ENCODE results near the gene MAL.

The MAL gene

GRCh38 chr2:95001701-95002100 is 23.8 kb upstream of the MAL start:
- no peak overlapping the region for H3K27ac ChIP-seq
- no peaks in the 10 kb centered on the region for H3K36me3 ChIP-seq (ENCODE audit: insufficient read depth, low read length)
- TF ChIP-seq FOXP2 (optimal IDR thresholded peaks at IDR 0.05; ENCODE audit: control extremely low read depth, extremely low read length, insufficient read depth) (no peak), EZH2 (IDR thresholded peaks at IDR 0.05) (no peak), POLR2AphosphoS5 (IDR thresholded peaks at IDR 0.05; ENCODE audit: borderline replicate concordance, low read depth, low read length) (no peak)
- no peak overlapping the region for H3K9ac ChIP-seq (ENCODE audit: insufficient read length)
- DNase-seq (ENCODE audit: low read depth, low spot score): no peak
- no peaks in the 10 kb centered on the region for H3K9me3 ChIP-seq (ENCODE audit: low read depth, low read length)
- no peak overlapping the region for H3K4me3 ChIP-seq

DNA sequence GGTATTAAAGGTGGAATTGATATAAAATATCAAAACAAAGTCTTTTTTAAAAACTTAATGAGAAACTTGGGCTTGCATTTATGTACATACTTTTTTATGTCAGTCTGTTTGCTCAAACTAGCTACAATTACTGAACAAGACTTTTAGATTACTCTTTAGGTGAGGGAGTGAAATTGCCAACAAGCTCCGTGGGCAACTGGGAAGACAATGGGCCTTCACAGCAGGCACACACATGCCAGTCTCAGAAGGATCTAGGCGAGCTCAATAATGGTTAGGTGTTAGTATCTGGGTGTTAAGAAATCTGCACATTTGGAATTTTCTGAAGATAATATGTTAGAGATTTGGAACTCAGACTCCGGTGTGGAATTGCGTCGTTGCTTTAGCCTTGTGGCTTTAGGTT is 23.0 kb upstream of the MAL start:
- H3K36me3 ChIP-seq (ENCODE audit: insufficient read depth, low read length): no peaks in the 10 kb centered on the region
- TF ChIP-seq FOXP2 (optimal IDR thresholded peaks at IDR 0.05; ENCODE audit: control extremely low read depth, extremely low read length, insufficient read depth): no peak
- TF ChIP-seq POLR2AphosphoS5 (IDR thresholded peaks at IDR 0.05; ENCODE audit: borderline replicate concordance, low read depth, low read length): no peak
- TF ChIP-seq EZH2 (IDR thresholded peaks at IDR 0.05): no peak
- H3K9me3 ChIP-seq (ENCODE audit: low read depth, low read length): no peaks in the 10 kb centered on the region
- H3K9ac ChIP-seq (ENCODE audit: insufficient read length): no peak overlapping the region
- no peak overlapping the region for H3K27ac ChIP-seq
- H3K4me3 ChIP-seq: no peak overlapping the region
- no peak for DNase-seq (ENCODE audit: low read depth, low spot score)

- no peak for DNase-seq (ENCODE audit: low read depth, low spot score)
- Histone ChIP-seq H3K4me3 (no peak overlapping the region), H3K27ac (no peak overlapping the region), H3K36me3 (ENCODE audit: insufficient read depth, low read length) (no peaks in the 10 kb centered on the region), H3K9me3 (ENCODE audit: low read depth, low read length) (no peaks in the 10 kb centered on the region), H3K9ac (ENCODE audit: insufficient read length) (no peak overlapping the region)
- TF ChIP-seq FOXP2 (optimal IDR thresholded peaks at IDR 0.05; ENCODE audit: control extremely low read depth, extremely low read length, insufficient read depth): no peak
- TF ChIP-seq POLR2AphosphoS5 (IDR thresholded peaks at IDR 0.05; ENCODE audit: borderline replicate concordance, low read depth, low read length): no peak
- TF ChIP-seq EZH2 (IDR thresholded peaks at IDR 0.05): no peak
Measured at GRCh38 chr2:95004287-95004686, 21.2 kb upstream of the MAL start.

DNA sequence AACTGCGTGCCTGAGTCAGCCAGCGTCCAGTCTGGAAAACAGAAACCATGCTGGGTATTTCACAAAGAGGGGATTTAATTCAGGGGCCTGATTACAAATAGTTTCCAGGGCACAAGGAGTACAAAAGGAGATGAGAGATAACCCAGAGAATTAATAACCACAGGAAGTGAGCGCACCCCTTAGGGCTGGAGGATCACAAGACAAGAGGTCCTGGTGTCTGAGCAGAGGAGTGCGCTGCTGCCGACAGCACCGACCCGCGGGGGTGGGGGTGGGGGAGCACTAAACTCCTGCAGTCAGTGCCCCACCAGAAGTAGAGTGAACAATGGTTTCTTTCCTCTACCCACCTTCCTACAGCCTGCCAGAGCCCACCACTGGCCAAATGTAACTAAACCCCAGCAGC is 20.8 kb upstream of the MAL start:
- Histone ChIP-seq H3K9ac (ENCODE audit: insufficient read length) (no peak overlapping the region), H3K36me3 (ENCODE audit: insufficient read depth, low read length) (no peaks in the 10 kb centered on the region), H3K9me3 (ENCODE audit: low read depth, low read length) (no peaks in the 10 kb centered on the region), H3K4me3 (no peak overlapping the region), H3K27ac (no peak overlapping the region)
- TF ChIP-seq POLR2AphosphoS5 (IDR thresholded peaks at IDR 0.05; ENCODE audit: borderline replicate concordance, low read depth, low read length) (no peak), EZH2 (IDR thresholded peaks at IDR 0.05) (no peak), FOXP2 (optimal IDR thresholded peaks at IDR 0.05; ENCODE audit: control extremely low read depth, extremely low read length, insufficient read depth) (no peak)
- no peak for DNase-seq (ENCODE audit: low read depth, low spot score)

DNA sequence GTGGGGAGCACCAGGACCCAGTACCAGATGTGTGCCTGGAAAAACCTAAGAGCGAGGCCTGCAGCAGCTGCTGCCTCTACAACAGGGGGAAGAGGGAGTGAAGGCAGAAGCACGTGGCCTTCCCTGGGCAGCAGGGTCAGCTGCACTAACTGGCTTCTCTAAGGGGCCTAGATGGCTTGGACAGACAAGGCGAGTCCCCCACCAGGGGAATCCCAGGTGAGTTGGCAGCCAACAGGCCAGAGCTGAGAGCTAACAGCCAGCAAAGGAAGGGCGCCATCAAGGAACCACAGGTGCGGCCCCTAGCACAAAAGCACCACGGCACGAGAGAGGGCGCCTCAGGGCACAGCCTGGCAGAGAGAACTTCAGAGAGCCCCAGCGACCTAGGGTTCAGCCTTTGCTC is 19.8 kb upstream of the MAL start:
- no peak overlapping the region for H3K4me3 ChIP-seq
- H3K9me3 ChIP-seq (ENCODE audit: low read depth, low read length): no peaks in the 10 kb centered on the region
- no peak for DNase-seq (ENCODE audit: low read depth, low spot score)
- no peak overlapping the region for H3K9ac ChIP-seq (ENCODE audit: insufficient read length)
- TF ChIP-seq EZH2 (IDR thresholded peaks at IDR 0.05) (no peak), FOXP2 (optimal IDR thresholded peaks at IDR 0.05; ENCODE audit: control extremely low read depth, extremely low read length, insufficient read depth) (no peak), POLR2AphosphoS5 (IDR thresholded peaks at IDR 0.05; ENCODE audit: borderline replicate concordance, low read depth, low read length) (no peak)
- H3K36me3 ChIP-seq (ENCODE audit: insufficient read depth, low read length): no peaks in the 10 kb centered on the region
- H3K27ac ChIP-seq: no peak overlapping the region

DNA sequence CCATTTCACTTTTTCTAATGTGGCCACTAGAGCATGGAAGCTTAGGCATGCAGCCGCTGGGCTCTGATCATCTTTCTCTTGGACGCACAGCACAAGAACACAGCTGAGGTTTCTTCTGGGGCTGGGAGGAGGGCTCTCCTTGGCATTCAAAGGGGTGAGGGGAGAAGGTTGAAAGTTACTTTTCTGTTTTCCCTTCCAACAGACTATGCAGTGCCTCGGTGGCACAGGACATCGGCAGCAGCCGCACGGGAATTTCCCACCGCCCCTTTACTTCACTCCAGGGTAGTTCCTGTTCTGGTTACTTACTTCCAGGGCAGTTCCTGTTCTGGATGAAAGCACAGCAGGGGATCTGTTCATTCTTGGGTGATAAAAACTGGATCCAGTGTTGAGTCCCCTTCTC is 18.9 kb upstream of the MAL start:
- Histone ChIP-seq H3K27ac (no peak overlapping the region), H3K4me3 (no peak overlapping the region), H3K36me3 (ENCODE audit: insufficient read depth, low read length) (no peaks in the 10 kb centered on the region), H3K9ac (ENCODE audit: insufficient read length) (no peak overlapping the region), H3K9me3 (ENCODE audit: low read depth, low read length) (no peaks in the 10 kb centered on the region)
- DNase-seq (ENCODE audit: low read depth, low spot score): peak; percentile 34
- TF ChIP-seq FOXP2 (optimal IDR thresholded peaks at IDR 0.05; ENCODE audit: control extremely low read depth, extremely low read length, insufficient read depth): no peak
- TF ChIP-seq EZH2 (IDR thresholded peaks at IDR 0.05): no peak
- no peak for TF ChIP-seq POLR2AphosphoS5 (IDR thresholded peaks at IDR 0.05; ENCODE audit: borderline replicate concordance, low read depth, low read length)

DNA sequence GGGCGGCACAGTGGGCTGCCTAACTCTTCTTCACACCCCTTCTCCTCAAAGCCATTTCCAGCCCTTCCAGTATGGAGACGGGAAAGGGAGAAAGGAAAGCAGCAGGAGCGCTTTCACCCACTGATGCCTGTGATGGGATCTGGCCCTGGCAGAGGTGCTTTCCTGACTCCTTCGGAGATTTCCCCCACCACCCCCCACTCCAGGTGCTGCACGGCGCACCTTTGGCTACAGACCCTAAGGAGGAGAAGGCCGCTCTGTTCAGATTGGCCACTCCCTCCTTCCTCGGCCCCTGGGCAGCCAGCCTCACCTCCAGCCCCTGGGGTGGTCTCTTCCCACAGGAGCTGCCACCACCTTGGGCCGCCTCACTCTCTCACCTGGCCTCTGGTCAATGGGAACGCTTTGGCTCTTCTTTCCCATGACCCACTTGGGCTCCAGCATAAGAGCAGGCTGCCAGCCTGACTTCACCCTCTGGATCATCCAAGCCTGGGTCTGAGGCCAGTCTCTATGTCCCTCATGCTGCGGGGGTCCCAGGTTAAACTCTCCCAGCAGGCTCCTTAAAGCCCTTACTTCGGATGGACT is 18.4 kb upstream of the MAL start:
- TF ChIP-seq FOXP2 (optimal IDR thresholded peaks at IDR 0.05; ENCODE audit: control extremely low read depth, extremely low read length, insufficient read depth): no peak
- no peak for TF ChIP-seq POLR2AphosphoS5 (IDR thresholded peaks at IDR 0.05; ENCODE audit: borderline replicate concordance, low read depth, low read length)
- TF ChIP-seq EZH2 (IDR thresholded peaks at IDR 0.05): no peak

GRCh38 chr2:95007822-95008221 is 17.7 kb upstream of the MAL start:
- H3K27ac ChIP-seq: no peak overlapping the region
- no peak overlapping the region for H3K4me3 ChIP-seq
- DNase-seq (ENCODE audit: low read depth, low spot score): no peak
- H3K9me3 ChIP-seq (ENCODE audit: low read depth, low read length): no peaks in the 10 kb centered on the region
- no peaks in the 10 kb centered on the region for H3K36me3 ChIP-seq (ENCODE audit: insufficient read depth, low read length)
- TF ChIP-seq FOXP2 (optimal IDR thresholded peaks at IDR 0.05; ENCODE audit: control extremely low read depth, extremely low read length, insufficient read depth) (no peak), EZH2 (IDR thresholded peaks at IDR 0.05) (no peak), POLR2AphosphoS5 (IDR thresholded peaks at IDR 0.05; ENCODE audit: borderline replicate concordance, low read depth, low read length) (no peak)
- no peak overlapping the region for H3K9ac ChIP-seq (ENCODE audit: insufficient read length)

More for the DNA sequence above, 18.4 kb upstream of the MAL start:
- Histone ChIP-seq H3K27ac (no peak overlapping the region), H3K4me3 (no peak overlapping the region), H3K9me3 (ENCODE audit: low read depth, low read length) (no peaks in the 10 kb centered on the region), H3K9ac (ENCODE audit: insufficient read length) (no peak overlapping the region), H3K36me3 (ENCODE audit: insufficient read depth, low read length) (no peaks in the 10 kb centered on the region)
- no peak for DNase-seq (ENCODE audit: low read depth, low spot score)

DNA sequence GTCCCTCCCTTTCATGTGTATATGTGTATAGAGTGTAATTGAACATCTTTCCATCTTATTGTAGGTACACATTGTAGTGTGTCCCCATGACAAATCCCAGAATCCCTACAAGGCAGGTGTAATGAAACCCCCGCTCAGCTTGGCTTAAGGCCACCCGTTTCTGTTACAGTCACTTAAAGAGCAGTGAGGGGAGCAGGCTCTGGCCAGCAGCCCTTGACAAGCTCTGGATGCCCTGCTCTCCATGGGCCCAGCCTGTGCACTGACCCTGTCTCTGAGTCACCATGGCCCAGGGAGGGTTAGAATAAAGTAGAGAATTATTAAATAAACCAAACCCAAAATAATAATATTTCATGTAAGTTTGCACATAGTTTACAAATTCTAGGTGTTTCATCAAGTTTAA is 17.2 kb upstream of the MAL start:
- Histone ChIP-seq H3K4me3 (no peak overlapping the region), H3K27ac (no peak overlapping the region)
- TF ChIP-seq EZH2 (IDR thresholded peaks at IDR 0.05) (no peak), POLR2AphosphoS5 (IDR thresholded peaks at IDR 0.05; ENCODE audit: borderline replicate concordance, low read depth, low read length) (no peak), FOXP2 (optimal IDR thresholded peaks at IDR 0.05; ENCODE audit: control extremely low read depth, extremely low read length, insufficient read depth) (no peak)

More for the DNA sequence above, 17.2 kb upstream of the MAL start:
- no peak for DNase-seq (ENCODE audit: low read depth, low spot score)
- Histone ChIP-seq H3K9me3 (ENCODE audit: low read depth, low read length) (no peaks in the 10 kb centered on the region), H3K36me3 (ENCODE audit: insufficient read depth, low read length) (no peaks in the 10 kb centered on the region), H3K9ac (ENCODE audit: insufficient read length) (no peak overlapping the region)
